HG02610 (cell line): ENCODE measurements around the gene CYSRT1.

Experiments used
- ATAC-seq: cut with Tn5 transposase; IDR thresholded peaks from one replicate; pipeline ENCODE4 v1.9.1; 2021; ENCODE audit warnings: mild to moderate bottlenecking, moderate library complexity; ENCODE audit not compliant: unreplicated experiment

CYSRT1 gene

DNA sequence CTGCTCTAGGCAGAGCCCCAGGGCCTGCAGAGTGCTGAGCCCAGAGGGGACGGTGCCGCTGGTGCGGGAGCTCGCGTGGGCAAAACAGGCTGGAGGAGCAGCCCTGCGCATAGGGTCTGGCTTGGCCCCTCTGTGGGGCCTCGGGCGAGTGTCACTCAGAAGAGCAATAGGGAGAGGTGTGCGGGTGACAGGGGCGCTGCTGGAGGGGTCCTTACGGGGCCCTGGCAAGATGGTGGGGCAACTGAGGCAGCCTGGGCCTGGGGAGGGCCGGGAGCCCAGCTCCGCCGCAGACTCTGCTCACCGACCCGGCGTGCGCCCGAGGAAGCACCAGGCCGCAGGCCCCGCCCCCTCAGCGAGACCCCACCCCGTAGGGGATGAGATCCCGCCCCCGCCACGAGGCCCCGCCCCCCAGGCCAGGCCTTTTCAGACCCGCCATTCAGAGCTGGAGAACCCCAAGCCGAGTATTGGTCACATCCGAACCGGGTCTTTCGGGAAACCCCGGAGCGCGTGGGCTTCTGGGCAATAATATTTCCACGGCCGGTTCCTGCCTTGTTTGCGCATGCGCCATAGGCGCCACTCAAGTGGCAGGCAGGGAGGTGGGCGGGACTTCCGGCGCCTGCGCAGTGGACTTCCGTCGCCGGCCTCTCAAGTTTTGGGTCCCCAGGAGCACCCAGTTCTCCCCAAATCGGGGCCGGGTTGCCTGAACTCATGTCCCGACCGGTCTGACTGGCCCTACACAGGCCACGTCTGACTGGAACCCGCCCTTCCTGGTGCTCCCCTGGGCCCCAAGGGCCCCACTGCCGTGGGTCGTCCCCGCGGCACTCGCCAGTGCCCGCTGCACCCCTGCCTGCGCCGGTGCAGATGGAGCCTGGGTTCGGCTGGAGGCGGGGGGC lies 1.6 kb upstream of the CYSRT1 start:
- peak; percentile 60 for ATAC-seq

DNA sequence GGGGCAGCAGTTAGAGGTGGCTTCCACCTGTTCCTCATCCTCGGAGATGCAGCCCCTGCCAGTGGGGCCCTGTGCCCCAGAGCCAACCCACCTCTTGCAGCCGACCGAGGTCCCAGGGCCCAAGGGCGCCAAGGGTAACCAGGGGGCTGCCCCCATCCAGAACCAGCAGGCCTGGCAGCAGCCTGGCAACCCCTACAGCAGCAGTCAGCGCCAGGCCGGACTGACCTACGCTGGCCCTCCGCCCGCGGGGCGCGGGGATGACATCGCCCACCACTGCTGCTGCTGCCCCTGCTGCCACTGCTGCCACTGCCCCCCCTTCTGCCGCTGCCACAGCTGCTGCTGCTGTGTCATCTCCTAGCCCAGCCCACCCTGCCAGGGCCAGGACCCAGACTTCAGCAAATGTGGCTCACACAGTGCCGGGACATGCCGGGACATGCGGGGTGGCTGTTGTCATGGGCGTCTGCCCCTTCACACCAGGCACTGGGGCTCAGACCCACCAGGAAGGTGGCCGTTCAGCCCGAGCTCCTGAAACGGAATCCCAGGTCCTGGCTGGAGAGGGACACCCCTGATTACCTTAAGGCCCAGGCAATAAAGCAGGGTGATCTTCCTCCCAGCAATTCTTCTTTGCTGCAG lies 841 bp downstream of the CYSRT1 start:
- ATAC-seq = no peak

- ATAC-seq = no peak
Observed at GRCh38 chr9:137226338-137227053, 1.5 kb downstream of the CYSRT1 start.

GRCh38 chr9:137227054-137227852 lies 2.3 kb downstream of the CYSRT1 start, which contains the start of gene RNF224:
TSS of gene RNF224 (plus strand) at chr9:137227502. CDS start at chr9:137228336, 834 bp downstream.
- no peak for ATAC-seq

DNA sequence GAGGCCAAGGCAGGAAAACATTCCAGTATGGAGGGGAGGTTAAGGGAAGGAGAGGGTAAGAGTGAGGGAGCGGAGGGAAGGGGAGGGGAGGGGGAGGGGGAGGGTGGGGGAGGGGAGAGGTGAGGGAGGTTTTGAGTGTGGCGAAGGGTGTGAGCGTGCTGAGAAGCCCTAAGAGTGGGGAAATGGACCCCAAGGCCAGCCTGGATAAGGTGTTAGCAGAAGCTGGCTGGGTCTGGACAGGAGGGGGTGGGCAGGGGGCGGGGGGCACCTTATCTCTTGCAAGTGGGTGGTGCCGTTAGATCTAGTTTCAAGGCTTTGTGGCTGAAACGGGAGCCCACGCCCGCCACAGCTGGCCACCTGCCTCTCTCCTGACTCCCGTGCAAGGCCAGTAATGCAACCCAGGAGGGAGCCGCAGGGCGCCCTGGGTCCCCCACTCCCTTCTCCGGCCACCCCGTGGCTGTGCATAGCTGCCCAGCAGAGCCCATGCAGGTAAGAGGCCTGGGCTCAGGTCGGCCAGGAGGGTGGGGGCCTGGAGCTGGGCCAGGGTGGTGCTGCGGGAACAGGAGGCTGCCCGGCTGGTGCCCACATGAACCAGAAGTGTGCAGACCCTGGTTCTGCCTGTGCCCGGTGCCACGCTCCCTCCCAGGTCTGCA lies 3.0 kb downstream of the CYSRT1 start:
- no peak for ATAC-seq

DNA sequence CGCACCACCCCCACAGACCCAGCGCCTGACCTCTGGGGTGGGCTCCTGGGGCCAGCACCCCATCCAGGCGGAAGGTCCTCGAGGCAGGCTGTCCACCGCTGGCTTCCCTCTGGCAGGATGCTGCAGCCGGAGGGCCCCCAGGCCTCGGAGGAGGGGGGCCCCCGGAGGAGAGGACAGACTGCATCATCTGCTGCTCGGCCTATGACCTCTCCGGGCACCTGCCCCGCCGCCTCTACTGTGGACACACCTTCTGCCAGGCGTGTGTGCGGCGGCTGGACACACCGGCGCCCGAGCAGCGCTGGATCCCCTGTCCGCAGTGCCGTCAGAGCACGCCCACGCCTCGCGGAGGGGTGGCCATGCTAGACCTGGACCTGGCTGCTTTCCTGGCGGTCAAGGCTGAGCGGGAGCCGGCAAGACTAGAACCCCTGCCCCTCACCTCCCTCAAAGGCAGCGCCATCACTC lies 3.6 kb downstream of the CYSRT1 start:
- ATAC-seq = no peak

GRCh38 chr9:137228968-137229896 lies 4.3 kb downstream of the CYSRT1 start:
- ATAC-seq = no peak

- ATAC-seq = no peak
Observed at GRCh38 chr9:137229903-137230704, 5.1 kb downstream of the CYSRT1 start.

DNA sequence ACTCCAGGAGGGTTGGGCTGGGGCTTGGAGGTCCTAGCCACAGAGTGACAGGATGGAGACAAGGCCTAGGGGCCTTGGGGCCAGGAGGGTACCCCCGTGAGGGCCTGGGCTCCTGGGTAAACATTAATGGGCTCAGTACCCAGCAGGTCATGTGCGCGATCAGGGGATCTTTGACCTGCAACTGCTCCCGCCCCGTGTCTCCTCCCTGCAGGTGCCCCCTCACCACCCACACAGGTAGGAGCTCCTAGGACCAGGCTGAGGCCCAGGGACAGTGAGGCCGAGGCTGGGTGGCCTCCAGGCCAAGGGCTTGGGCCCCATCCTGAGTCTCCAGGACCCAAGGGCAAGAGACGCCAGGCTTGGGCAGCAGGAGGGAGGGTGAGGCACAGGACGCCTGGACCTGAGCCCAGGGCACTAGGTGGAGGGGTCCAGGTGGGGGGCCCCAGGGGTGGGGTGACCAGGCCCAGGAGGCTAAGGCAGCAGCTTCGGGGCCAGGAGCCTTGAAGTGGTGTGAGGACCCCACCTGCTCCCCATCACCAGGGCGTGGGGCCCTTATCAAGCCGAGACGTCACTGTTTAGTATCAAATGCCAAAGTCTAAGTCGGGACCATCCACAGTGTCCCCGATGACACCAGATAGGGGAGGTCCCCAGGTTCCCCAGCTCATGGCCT lies 5.9 kb downstream of the CYSRT1 start, which contains the start of gene SLC34A3:
TSS of gene SLC34A3 (plus strand) at position 197 of the 667 bp plus-strand sequence. CDS start 802 bp downstream, outside the sequence.
- ATAC-seq = no peak

DNA sequence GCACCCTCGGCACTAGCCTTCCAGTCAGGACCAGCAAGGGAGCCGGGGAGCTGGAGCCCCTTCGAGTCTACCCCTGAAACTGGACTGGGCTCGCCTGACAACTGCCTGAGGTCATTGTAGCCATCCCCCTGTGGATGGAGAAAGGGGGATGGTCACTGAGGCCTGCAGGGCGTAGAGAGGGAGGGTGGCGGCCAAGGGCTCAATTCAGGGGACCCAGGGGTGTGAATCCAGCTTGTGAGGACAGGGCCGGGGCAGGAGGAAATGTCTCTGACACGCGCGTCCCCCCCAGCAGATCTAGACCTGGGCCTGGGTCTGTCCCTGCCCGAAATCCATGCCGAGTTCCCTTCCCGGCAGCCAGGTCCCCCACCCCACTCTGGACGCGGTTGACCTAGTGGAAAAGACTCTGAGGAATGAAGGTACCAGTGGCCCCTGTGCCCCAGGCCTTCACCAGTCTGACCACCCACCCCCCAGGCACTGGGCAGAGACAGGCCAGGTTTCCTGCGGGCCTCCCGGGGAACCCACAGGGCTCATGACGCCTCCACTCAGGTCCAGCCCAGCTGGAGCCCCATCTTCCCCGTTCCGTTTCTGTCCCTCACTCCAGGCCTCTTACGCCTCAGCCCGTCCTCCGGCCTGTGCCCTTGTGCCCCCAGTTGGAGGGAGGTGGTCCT lies 6.5 kb downstream of the CYSRT1 start:
- ATAC-seq = no peak

DNA sequence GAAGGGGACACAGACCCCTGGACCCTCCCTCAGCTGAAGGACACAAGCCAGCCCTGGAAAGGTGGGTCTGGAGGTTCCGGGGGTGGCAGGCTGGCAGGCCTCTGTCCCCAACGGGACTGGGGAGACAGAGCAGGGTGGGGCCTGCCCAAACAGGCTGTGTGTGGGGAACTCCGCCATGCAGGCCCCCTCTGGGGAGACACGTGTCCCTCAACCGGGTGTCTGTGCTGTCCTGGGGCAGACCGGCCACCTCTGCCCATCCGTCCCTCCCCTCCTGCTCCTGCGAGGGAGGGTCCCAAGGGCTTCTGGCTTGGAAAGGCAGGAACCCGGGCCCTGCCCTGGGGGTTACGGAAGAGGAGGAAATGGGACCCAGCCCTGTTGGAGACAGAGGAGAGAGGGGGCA lies 7.1 kb downstream of the CYSRT1 start:
- ATAC-seq = no peak

- no peak for ATAC-seq
Observed at GRCh38 chr9:137232510-137232909, 7.5 kb downstream of the CYSRT1 start.

DNA sequence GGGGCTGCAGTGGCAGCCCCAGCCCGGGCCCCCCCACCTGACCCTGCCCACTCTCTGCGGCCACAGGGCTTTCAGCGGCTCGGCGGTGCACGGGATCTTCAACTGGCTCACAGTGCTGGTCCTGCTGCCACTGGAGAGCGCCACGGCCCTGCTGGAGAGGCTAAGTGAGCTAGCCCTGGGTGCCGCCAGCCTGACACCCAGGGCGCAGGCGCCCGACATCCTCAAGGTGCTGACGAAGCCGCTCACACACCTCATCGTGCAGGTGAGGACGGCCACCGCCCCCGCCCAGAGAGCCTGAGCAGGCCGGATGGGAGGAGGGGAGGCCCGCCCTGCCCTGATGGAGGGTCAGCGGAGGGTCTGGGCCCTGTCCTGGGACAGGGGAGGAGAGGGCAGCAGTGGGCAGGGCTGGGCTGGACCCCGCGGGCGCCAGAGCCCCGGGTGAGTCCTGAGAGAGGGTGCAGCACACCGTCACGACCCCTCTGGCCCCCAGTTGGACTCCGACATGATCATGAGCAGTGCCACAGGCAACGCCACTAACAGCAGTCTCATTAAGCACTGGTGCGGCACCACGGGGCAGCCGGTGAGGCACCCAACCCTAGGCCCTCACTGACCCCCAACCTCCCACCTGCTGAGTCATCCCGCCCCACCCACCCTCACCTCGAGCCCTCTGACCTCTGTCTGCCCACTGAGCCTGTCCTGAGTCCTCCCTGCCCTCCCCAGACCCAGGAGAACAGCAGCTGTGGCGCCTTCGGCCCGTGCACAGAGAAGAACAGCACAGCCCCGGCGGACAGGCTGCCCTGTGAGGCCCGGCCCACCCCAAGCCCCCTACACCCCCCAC lies 8.4 kb downstream of the CYSRT1 start:
- ATAC-seq = no peak

GRCh38 chr9:137234055-137234697 lies 9.2 kb downstream of the CYSRT1 start:
- no peak for ATAC-seq

- ATAC-seq = no peak
Observed at GRCh38 chr9:137234758-137235423, 9.9 kb downstream of the CYSRT1 start.
